Activated CD8-positive, alpha-beta memory T cell treated with anti-CD3 and anti-CD28 coated beads, Interleukin-2, amount 50 U/mL, for 48 hours (primary cell): ENCODE results near the gene SPIB.
A peak's percentile ranks its signal among the peaks of the same experiment; 100 is the strongest.

Experiments
- DNase-seq: peaks from one replicate; pipeline ENCODE4 v3.0.0-alpha.2; 2020

Gene SPIB

DNA sequence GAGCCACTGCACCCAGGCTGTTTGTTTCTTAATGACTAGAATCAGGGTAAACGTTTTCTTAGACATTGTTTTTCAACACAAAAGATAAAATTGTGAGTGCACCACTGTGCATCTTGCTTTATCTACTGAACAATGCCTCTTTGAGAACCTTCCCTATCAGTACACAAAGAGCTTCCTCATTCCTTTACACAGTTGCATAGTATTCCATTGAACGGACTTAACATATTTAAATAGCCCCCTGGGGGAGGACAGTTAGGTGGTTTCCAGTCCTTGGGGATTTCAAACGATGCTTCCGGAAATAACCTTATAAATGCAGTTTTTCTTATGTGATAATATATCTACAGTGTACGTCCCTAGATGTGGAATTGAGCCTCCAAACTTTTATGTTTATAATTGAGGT, 26.0 kb upstream of the SPIB start:
- no peak for DNase-seq

DNA sequence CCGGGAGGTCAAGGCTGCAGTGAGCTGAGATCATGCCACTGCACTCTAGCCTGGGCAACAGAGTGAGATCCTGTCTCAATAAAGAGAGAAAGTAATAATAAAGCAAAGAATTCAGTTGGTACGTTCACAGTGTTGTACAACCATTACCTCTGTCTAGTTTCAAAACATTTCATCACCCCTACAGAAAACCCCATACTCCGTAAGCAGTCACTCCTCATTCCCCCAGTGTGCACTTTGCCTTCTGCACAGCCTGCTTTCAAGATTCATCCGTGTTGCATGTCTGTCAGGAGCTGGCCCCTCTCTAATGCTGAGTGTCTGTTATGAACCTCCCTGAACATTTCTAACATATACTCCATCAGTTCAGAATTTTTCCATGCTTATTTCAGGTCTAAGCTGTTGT, 25.1 kb upstream of the SPIB start:
- DNase-seq = no peak

DNA sequence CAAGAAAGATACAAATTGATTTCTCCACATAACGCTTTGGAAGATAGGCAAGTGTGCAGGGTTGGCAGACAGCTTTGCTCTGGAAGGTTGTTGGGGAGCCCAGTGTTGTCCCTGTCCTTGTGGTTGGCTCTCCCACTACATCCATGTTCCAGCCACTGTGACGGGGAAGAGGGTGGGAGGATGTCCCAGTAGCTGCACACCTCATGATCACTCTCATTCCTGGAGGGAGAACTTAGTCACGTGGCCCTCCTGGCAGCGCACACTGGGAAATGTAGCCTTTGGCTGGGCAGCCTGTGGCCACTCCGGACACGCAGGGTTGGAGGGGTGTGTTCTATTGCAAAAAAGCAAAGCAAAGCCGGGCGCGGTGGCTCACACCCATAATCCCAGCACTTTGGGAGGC, 24.7 kb upstream of the SPIB start:
- no peak for DNase-seq

DNA sequence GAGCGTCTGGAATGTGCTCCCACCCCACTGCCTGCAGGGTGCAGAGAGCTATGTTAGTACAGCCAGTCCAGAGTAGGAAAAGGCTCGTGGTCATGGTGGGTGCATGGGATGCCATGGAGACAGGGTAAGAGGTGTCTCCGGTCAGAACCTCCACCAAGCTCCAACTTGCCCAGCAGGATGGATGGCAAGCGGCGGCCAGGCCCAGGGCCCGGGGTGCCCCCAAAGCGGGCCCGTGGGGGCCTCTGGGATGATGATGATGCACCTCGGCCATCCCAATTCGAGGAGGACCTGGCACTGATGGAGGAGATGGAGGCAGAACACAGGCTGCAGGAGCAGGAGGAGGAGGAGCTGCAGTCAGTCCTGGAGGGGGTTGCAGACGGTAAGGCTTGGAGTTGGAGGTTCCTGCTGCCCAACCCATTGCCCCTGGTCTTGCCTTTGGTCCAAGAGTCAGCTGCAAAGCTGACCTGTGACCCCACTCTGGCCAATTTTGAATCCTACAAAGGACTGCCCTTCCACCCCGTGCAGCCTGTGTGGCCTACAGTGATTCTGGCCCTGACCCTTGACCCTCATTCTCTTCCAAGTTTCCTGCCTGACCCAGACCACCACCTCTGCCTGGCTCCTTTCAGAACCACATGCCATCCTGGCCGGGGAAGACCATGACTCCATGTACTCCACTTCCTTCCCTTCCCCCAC, 19.9 kb upstream of the SPIB start:
- no peak for DNase-seq

DNA sequence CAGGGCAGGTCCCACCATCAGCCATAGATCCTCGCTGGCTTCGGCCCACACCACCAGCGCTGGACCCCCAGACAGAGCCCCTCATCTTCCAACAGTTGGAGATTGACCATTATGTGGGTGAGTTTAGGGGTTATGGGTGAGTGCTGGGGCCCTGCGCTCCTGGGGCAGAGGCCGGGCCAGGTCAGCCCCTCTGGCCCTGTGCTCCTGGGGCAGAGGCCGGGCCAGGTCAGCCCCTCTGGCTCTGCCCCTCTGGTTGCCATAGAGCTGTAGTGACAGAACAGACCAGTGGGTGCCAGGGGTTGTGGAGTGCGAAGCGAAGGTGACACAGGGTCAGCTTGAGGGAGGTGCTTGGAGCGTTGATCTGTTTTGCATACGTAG, 19.4 kb upstream of the SPIB start:
- no peak for DNase-seq

DNA sequence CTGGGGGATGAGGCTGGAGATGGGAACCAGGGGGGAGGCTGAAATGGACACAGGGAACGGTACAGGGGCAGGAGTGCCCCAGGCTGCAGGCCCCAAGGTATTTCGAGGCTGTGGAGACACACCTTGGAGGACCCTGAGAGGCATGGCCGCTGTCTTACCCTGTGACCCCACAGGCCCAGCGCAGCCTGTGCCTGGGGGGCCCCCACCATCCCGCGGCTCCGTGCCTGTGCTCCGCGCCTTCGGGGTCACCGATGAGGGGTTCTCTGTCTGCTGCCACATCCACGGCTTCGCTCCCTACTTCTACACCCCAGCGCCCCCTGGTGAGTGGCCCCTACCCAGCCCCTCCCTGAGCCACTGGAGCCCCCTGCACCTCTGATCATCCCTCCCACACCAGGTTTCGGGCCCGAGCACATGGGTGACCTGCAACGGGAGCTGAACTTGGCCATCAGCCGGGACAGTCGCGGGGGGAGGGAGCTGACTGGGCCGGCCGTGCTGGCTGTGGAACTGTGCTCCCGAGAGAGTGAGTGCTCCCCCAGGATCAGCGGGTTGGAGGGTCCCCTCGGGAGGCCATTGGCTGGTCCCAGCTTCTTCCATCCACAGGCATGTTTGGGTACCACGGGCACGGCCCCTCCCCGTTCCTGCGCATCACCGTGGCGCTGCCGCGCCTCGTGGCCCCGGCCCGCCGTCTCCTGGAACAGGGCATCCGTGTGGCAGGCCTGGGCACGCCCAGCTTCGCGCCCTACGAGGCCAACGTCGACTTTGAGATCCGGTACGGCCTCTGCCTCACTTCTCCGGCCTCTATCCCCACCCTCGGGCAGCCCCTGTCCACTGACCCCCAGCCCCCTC, 16.9 kb upstream of the SPIB start:
- DNase-seq = no peak

DNA sequence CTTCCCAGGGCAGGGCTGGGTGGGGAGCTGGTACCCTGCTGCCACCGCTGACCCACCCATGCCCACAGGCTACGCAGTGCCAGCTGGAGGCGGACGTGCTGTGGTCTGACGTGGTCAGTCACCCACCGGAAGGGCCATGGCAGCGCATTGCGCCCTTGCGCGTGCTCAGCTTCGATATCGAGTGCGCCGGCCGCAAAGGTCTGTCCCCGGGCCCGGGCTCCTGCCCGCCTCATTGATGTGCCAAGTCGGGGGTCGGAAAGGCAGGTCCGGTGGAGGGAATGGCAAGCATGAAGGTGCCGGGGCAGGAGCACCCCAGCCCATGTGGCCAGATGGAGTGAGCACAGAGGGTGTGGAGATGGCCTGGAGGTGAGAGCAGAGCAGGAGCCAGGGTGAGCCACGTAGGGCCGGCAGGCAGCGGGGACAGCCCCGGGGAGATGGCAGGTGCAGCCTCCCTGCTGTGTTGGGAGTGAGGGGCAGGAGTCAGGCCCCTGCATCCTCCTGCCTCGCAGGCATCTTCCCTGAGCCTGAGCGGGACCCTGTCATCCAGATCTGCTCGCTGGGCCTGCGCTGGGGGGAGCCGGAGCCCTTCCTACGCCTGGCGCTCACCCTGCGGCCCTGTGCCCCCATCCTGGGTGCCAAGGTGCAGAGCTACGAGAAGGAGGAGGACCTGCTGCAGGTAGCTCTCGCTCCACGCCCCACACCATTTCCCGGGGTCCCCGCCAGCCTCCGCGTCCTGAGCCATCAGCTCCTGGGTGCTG, 16.0 kb upstream of the SPIB start:
- no peak for DNase-seq

DNA sequence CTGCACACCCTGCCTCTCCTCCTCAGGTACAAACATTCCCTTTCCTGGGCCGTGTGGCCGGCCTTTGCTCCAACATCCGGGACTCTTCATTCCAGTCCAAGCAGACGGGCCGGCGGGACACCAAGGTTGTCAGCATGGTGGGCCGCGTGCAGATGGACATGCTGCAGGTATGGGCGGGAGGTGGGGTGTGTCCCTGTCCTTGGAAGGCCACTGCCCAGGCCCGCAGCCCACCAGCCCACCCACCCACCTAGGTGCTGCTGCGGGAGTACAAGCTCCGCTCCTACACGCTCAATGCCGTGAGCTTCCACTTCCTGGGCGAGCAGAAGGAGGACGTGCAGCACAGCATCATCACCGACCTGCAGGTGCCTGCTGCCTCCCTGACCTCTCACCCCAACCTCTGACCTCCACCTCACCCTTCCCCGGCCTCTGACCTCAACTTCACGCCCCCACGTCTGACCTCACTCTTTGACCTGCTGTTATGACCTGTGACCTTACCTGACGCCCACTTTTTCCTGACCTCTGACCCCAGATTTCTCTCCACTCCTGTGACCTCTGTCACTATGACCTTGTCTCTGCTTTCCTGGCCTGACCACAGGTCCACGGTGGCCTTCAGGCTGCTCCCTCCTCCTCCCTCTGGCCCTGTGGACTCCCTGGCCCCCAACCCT, 12.4 kb upstream of the SPIB start:
- DNase-seq = no peak

DNA sequence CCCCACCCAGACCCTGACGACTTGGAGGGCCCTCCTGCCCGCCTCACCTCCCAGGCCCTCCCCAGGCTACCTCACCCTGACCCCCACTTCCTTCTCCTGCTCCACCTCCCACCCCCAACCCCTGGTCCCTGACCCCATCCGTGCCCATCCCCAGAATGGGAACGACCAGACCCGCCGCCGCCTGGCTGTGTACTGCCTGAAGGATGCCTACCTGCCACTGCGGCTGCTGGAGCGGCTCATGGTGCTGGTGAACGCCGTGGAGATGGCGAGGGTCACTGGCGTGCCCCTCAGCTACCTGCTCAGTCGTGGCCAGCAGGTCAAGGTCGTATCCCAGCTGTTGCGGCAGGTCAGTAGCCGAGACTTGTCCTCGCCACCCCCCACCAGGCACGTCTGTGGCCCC, 11.9 kb upstream of the SPIB start:
- no peak for DNase-seq

DNA sequence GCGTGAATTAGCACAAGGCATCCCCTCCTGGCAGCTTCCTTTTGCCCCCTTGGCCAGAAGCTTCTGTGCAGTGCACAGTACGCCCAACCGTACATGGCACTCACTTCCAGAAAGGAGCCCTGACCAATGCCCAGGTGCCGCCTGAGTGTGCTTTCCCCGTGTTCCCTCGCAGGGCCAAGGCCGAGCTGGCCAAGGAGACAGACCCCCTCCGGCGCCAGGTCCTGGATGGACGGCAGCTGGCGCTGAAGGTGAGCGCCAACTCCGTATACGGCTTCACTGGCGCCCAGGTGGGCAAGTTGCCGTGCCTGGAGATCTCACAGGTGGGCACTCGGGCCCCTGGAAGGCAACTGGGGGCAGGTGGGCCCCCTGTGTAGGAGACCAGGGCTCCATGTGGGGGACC, 9.4 kb upstream of the SPIB start:
- no peak for DNase-seq

DNA sequence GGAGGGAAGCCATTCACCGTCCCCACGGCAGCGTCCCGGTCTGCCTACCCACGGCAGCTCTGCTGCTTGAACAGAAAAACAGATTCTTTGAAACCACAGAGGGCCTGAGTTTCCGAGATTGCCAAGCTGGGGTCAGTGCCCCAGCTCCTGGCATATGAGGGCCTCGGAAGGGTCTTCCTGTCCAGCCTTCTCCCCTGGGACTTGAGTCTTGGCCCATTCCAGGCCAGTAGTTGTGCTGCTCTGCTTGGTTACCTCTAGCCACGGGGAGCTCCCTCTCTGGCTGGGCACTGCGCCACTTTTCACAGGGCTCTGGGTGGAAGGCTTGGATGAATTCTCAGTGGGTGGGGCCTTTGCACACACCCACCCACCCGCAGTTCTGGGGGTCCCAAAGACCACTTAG, 8.6 kb upstream of the SPIB start:
- DNase-seq = no peak

DNA sequence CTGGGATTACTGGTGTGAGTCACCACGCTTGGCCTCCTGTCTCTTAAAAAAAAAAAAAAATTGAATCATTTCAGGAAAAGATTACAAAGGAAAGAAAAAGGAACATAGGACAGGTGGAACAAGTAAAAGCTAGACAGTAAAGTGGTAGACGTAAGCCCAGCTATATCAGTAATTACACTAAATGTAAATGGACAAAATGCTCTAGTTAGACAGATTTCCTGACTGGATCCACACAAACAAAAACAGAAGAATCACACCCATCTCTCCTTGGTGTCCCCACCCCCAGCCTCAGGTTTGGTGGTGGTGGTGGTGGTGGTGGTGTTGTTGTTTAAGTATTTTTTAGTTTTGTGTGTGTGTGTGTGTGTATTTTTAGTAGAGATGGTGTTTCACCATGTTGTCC, 6.3 kb upstream of the SPIB start:
- no peak for DNase-seq

DNA sequence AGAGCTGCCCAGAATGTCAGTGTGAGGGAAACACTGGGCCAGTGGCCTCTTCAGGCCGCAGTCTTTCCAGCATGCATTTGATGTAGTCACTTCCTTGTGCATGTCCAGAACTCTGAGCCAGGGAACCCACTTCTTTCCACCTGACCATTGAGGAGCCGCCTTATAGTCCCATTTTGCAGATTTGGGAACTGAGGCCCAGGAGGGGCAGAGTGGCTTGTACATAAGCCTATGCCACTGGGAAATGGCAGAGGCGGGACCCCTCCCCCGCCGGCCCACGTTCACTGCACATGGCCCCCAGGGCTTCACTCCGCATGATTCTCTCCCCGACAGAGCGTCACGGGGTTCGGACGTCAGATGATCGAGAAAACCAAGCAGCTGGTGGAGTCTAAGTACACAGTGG, 5.6 kb upstream of the SPIB start:
- DNase-seq = no peak

DNA sequence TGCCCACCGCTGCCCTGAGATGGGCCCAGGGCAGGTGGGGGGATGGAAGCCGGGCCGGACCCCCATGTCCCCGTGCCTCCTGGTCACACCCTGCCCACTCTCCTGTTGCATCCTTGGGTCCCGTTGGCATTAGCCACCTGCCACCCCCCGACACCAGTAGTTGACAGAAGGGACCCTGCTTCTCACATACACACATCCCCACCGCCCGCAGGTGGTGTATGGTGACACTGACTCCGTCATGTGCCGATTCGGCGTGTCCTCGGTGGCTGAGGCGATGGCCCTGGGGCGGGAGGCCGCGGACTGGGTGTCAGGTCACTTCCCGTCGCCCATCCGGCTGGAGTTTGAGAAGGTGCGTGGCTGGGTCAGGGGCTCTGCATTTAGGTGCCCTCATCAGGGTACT, 5.2 kb upstream of the SPIB start:
- DNase-seq = no peak

DNA sequence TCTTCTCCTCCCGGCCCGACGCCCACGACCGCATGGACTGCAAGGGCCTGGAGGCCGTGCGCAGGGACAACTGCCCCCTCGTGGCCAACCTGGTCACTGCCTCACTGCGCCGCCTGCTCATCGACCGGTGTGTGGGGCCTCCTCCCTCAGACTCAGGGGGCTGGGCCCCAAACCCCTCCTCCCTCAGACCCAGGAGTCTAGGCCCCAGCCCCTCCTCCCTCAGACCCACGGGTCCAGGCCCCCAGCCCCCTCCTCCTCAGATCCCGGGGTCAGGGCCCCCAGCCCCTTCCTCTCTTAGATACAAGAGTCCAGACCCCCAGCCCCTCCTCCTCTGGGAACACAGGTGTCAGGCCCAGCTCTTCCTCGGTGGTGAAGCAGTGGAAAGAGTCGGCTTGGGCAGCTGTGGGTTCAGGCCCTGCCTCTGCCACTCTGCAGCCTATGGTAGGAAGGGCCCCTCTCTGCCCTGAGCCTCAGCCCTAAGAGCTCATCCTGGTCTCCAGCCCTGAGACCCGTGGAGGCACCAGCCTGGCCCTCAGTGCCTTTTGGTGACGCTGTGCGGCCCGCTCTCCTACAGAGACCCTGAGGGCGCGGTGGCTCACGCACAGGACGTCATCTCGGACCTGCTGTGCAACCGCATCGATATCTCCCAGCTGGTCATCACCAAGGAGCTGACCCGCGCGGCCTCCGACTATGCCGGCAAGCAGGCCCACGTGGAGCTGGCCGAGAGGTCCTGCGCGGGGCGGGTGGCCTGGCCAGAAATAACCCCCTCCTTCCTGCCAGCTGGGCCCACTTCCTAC, 3.7 kb upstream of the SPIB start:
- DNase-seq = peak; percentile 94

DNA sequence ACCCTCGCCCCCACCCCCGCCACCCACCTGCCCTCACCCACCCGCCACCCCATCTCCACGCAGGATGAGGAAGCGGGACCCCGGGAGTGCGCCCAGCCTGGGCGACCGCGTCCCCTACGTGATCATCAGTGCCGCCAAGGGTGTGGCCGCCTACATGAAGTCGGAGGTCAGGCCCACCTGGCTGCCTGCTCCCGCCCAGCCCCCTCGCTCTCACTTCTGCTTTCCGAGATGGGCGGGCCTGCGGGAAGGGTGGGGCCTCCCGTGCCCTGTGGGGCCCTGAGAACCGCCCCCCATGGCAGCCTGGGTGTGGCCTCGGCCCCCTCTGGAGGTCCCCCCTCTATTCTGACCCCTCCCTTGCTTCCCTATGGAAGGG, 3.1 kb upstream of the SPIB start:
- DNase-seq = no peak

DNA sequence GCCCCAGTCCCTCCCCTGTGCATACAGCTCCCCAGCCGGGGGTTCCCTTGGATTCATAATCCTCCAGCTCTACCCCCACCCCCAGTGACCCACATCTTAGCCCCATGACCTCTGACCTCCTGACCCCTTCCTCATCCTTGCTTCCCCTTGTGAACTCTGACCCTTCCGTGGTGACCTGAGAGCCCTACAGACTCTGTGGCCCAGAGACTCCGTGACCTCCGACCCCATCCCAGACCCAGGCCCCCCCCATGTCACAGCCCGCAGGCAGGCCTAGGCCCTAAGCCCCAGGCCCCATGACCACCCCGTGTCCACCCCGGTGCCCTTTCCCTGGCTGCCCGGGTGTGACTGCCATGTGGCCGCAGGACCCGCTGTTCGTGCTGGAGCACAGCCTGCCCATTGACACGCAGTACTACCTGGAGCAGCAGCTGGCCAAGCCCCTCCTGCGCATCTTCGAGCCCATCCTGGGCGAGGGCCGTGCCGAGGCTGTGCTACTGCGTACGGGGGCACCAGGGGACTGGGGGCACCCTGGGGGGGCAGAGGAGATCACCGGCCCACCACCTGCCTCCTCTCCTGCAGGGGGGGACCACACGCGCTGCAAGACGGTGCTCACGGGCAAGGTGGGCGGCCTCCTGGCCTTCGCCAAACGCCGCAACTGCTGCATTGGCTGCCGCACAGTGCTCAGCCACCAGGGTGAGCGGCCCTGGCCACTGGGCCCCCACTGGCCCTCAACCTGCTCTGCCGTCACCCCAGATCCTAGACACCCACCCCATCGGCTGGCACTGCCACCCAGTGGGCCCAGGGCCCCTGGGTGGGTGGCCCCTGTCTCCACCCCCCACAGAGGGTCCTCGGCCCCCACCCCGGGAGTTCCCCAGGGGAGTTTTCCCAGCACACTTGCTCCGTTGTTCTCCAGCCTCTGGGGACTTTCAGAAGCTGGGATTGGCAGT, 2.4 kb upstream of the SPIB start:
- DNase-seq = no peak

DNA sequence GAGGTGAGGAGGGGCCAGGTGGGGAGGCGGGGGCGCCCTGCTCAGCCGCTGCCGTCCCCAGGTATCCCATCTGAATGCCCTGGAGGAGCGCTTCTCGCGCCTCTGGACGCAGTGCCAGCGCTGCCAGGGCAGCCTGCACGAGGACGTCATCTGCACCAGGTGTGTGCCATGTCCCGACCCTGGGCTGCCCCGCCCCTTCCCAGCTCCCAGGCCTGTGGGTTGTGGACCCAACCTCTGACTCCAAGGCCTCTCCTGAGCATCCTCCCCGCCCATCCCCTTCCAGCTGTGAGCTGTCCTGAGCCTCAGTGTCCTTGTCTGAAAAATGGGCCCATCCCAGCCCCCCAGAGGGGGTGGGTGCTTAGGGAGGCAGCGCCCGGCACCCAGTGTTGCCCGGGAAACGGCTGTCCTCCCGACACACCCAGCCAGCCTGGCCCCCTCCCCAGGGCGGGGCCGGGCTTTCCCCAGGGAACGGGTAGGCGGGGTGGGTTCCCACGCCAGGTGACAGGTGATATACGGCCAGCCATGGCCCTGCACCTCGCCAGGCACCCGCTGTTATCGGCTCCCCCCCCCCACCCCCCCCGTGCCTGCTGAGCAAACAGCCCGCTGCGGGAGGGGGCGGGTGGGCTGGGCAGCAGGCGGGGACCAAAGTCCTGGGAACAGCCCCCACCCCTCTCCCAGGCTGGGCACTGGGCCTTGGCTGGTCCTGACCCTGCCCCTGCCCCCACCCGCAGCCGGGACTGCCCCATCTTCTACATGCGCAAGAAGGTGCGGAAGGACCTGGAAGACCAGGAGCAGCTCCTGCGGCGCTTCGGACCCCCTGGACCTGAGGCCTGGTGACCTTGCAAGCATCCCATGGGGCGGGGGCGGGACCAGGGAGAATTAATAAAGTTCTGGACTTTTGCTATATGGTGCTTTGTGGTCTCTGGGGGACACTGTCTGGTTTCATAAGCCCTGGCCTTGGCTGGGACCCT, 1.3 kb upstream of the SPIB start:
- DNase-seq = no peak

DNA sequence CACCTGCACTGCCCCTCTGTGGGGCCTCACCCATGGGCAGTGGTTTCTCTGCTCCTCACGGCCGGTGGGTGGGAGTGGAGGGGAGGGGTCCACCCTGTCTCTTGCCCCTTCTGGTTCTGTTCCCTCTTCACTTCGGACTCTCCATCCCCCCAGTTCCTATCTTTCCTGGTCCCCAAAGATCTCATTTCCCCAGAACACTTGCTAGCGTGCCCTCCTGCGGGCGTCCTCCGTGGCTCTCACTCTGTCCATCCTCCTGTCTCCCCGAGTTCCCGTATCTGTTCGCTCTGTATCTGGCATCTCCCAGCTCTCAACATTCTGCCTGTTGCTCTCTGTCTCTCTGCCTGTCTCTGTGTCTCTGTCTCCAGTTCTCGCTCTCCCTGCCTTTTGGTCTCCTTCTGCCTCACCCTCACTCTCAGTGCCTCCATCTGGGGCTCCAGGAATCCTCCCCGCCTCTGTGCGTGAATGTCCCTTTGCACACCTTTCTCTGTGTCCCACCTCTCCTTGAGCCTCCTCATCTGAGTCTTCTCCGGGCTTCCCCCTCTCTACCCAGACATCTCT, 363 bp downstream of the SPIB start:
- no peak for DNase-seq

DNA sequence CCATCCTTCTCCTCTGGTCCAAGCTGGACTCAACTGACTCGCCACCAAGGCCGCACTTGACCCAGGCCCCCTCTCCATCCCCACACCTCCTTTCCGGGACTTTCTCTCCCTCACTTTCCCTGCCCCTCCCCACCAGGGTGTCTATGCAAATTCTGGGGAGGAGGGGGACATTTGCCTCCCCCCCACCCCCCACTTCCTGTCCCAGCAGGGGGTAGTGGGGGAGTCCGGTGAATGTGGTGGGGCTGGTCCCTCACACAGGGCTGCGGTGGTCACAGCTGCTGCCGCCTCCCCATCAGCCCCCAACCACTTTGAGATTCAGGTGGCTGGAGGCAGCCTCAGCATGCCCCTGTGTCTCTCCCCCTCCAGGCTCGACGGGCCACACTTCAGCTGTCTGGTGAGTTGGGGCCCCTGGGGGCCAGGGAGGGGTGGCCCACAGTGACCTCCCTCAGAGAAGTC, 870 bp downstream of the SPIB start:
- no peak for DNase-seq
